Spleen (tissue), 7 donors: Measurements from ENCODE around the gene ZNF891.

Experiments
- POLR2A ChIP-seq, 3 donors: fragments of 450-650 bp; IDR thresholded peaks; one replicate each; pipeline ENCODE4 v1.5.1; 2017; ENCODE audit warnings: antibody characterized with exemption in 3 of 3, mild to moderate bottlenecking in 1 of 3
- TF ChIP-seq, protein P1 (sequence below), 11 experiments: fragments of 200-600 bp in 7 of 11; fragments of 450-650 bp in 4 of 11; sonication (generic) in 4 of 11; IDR thresholded peaks in 8 of 11; conservative IDR thresholded peaks in 3 of 11; 1 replicate in 7 of 11; 2 replicates in 4 of 11; pipeline versions ENCODE4 v1.4.0 to v1.8.0; 2016 to 2021; ENCODE audit warnings: antibody characterized with exemption in 11 of 11, inconsistent platforms in 4 of 11, mild to moderate bottlenecking in 1 of 11
- donor health status: DM: no; HTN: no; CAD: no; lungs with moderate emphysema.
- donor health status: DM: no; HTN: no; CAD: no.
- donor health status: DM: no; HTN: no; CAD: no.

DNA sequence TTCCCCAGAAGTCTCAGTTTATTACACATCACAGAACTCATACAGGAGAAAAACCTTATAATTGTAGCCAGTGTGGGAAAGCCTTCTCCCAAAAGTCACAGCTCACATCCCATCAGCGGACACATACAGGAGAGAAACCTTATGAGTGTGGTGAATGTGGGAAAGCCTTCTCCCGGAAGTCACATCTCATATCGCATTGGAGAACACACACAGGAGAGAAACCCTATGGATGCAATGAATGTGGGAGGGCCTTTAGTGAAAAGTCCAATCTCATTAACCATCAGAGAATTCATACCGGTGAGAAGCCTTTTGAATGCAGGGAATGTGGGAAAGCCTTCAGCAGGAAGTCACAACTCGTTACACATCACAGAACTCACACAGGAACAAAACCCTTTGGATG, 72.6 kb downstream of the ZNF891 start:
- TF ChIP-seq POLR2A (IDR thresholded peaks at IDR 0.05): no peak
- TF ChIP-seq, protein P1, sequence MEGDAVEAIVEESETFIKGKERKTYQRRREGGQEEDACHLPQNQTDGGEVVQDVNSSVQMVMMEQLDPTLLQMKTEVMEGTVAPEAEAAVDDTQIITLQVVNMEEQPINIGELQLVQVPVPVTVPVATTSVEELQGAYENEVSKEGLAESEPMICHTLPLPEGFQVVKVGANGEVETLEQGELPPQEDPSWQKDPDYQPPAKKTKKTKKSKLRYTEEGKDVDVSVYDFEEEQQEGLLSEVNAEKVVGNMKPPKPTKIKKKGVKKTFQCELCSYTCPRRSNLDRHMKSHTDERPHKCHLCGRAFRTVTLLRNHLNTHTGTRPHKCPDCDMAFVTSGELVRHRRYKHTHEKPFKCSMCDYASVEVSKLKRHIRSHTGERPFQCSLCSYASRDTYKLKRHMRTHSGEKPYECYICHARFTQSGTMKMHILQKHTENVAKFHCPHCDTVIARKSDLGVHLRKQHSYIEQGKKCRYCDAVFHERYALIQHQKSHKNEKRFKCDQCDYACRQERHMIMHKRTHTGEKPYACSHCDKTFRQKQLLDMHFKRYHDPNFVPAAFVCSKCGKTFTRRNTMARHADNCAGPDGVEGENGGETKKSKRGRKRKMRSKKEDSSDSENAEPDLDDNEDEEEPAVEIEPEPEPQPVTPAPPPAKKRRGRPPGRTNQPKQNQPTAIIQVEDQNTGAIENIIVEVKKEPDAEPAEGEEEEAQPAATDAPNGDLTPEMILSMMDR (IDR thresholded peaks at IDR 0.05 in 8 of 11, conservative IDR thresholded peaks at IDR 0.05 in 3 of 11): no peak
